OCI-LY1 (cell line): ENCODE measurements around the gene GFPT1.

ENCODE experiments used
- H2AFZ ChIP-seq: fragments of 200-600 bp; sonication (generic), shearing (Covaris generic); 2 replicates; pipeline ENCODE4 v1.6.0; 2014; ENCODE audit warnings: antibody characterized with exemption, mild to moderate bottlenecking, low read length
- H3F3A ChIP-seq: fragments of 200-600 bp; sonication (generic), shearing (Covaris generic); 2 replicates; pipeline ENCODE4 v1.6.0; 2014; ENCODE audit warnings: mild to moderate bottlenecking, antibody characterized with exemption, low read length, moderate library complexity; ENCODE audit not compliant: insufficient read depth
- H3K27ac ChIP-seq: fragments of 200-600 bp; sonication (generic); 2 replicates; pipeline ENCODE4 v1.5.1; 2014; ENCODE audit warnings: low read length, mixed run types, mild to moderate bottlenecking, low read depth; ENCODE audit not compliant: poor library complexity, severe bottlenecking
- H3K27me3 ChIP-seq: fragments of 200-600 bp; sonication (generic); 2 replicates; pipeline ENCODE4 v1.6.0; 2014; ENCODE audit warnings: antibody characterized with exemption, mild to moderate bottlenecking, low read length, moderate library complexity; ENCODE audit not compliant: insufficient read depth
- H3K36me3 ChIP-seq: fragments of 200-600 bp; sonication (generic); 2 replicates; pipeline ENCODE4 v1.6.1; 2014; ENCODE audit warnings: mild to moderate bottlenecking, antibody characterized with exemption, low read length, moderate library complexity, mixed read lengths; ENCODE audit not compliant: insufficient read depth
- H3K4me1 ChIP-seq: fragments of 200-600 bp; sonication (generic); 2 replicates; pipeline ENCODE4 v1.5.1; 2014; ENCODE audit warnings: mild to moderate bottlenecking, low read length, moderate library complexity; ENCODE audit not compliant: insufficient read depth, severe bottlenecking
- H3K4me2 ChIP-seq: fragments of 200-600 bp; sonication (generic), shearing (Covaris generic); 2 replicates; pipeline ENCODE4 v1.6.1; 2014; ENCODE audit warnings: low read length
- H3K4me3 ChIP-seq: fragments of 200-600 bp; sonication (generic); 2 replicates; pipeline ENCODE4 v1.5.1; 2014; ENCODE audit warnings: low read length, low read depth, mild to moderate bottlenecking, mixed read lengths; ENCODE audit not compliant: poor library complexity, severe bottlenecking
- H3K79me2 ChIP-seq: fragments of 200-600 bp; shearing (Covaris generic); 2 replicates; pipeline ENCODE4 v1.6.1; 2016; ENCODE audit warnings: mixed run types, low read length, mixed read lengths; ENCODE audit not compliant: insufficient read depth
- H3K9ac ChIP-seq: fragments of 200-600 bp; sonication (generic), shearing (Covaris generic); 2 replicates; pipeline ENCODE4 v1.6.1; 2014; ENCODE audit warnings: mild to moderate bottlenecking, low read length, mixed read lengths
- H3K9me2 ChIP-seq: fragments of 200-600 bp; sonication (generic), shearing (Covaris generic); 2 replicates; pipeline ENCODE4 v1.6.1; 2014; ENCODE audit warnings: low read depth, mild to moderate bottlenecking, low read length, mixed read lengths
- H3K9me3 ChIP-seq: fragments of 200-600 bp; shearing (Covaris generic); 2 replicates; pipeline ENCODE4 v1.6.1; 2014; ENCODE audit warnings: low read length, mixed read lengths
- H4K20me1 ChIP-seq: fragments of 200-600 bp; sonication (generic), shearing (Covaris generic); 2 replicates; pipeline ENCODE4 v1.6.0; 2016; ENCODE audit warnings: mild to moderate bottlenecking, low read length; ENCODE audit not compliant: insufficient read depth
- EZH2 ChIP-seq: fragments of 200-600 bp; sonication (generic), shearing (Covaris generic); IDR thresholded peaks from 2 replicates; pipeline ENCODE4 v1.8.0; 2017; ENCODE audit warnings: borderline replicate concordance, mixed run types, mild to moderate bottlenecking, antibody characterized with exemption, low read length, moderate library complexity, mixed read lengths
- TF ChIP-seq, protein P1 (sequence below): fragments of 200-600 bp; sonication (generic), shearing (Covaris generic); IDR thresholded peaks from 2 replicates; pipeline ENCODE4 v1.5.1; 2017; ENCODE audit warnings: mild to moderate bottlenecking, antibody characterized with exemption, low read length, moderate library complexity, mixed read lengths

The GFPT1 gene

DNA sequence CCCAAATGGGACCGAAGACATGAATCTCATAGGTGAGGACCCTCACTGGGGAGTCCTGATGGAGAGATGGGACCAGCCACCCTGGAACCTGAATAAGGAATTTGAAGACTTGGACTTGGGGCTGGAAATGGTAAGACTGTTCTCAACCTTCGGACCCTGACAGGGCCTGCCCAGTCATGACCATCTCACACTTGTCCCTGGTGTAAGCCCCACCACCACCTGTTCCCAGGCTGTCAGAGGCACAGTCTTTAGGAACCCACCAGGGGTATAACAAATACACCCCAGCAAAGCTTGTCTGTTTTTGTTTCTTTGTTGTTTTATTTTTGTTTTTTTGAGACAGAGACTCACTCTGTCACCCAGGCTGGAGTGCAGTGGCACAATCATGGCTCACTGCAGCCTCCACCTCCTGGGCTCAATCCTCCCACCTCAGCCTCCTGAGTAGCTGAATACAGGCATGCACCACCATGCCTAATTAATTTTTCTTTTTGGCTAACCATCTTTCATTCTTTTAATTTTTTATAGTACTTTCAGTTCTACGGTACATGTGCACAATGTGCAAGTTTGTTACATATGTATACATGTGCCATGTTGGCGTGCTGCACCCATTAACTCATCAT lies 106.1 kb downstream of the GFPT1 start:
- TF ChIP-seq EZH2: no peak
- TF ChIP-seq, protein P1, sequence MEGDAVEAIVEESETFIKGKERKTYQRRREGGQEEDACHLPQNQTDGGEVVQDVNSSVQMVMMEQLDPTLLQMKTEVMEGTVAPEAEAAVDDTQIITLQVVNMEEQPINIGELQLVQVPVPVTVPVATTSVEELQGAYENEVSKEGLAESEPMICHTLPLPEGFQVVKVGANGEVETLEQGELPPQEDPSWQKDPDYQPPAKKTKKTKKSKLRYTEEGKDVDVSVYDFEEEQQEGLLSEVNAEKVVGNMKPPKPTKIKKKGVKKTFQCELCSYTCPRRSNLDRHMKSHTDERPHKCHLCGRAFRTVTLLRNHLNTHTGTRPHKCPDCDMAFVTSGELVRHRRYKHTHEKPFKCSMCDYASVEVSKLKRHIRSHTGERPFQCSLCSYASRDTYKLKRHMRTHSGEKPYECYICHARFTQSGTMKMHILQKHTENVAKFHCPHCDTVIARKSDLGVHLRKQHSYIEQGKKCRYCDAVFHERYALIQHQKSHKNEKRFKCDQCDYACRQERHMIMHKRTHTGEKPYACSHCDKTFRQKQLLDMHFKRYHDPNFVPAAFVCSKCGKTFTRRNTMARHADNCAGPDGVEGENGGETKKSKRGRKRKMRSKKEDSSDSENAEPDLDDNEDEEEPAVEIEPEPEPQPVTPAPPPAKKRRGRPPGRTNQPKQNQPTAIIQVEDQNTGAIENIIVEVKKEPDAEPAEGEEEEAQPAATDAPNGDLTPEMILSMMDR: no peak
- no peak overlapping the region for H3K9ac ChIP-seq
- H3K4me1 ChIP-seq: no peaks in the 10 kb centered on the region
- no peak overlapping the region for H3K27ac ChIP-seq
- no peaks in the 10 kb centered on the region for H3K9me3 ChIP-seq
- H3K79me2 ChIP-seq: no peaks in the 10 kb centered on the region
- no peaks in the 10 kb centered on the region for H3F3A ChIP-seq
- H4K20me1 ChIP-seq: no peaks in the 10 kb centered on the region
- no peak overlapping the region for H2AFZ ChIP-seq
- no peaks in the 10 kb centered on the region for H3K9me2 ChIP-seq
- no peaks in the 10 kb centered on the region for H3K36me3 ChIP-seq
- H3K27me3 ChIP-seq: no peaks in the 10 kb centered on the region
- H3K4me2 ChIP-seq: no peak overlapping the region
- no peak overlapping the region for H3K4me3 ChIP-seq

DNA sequence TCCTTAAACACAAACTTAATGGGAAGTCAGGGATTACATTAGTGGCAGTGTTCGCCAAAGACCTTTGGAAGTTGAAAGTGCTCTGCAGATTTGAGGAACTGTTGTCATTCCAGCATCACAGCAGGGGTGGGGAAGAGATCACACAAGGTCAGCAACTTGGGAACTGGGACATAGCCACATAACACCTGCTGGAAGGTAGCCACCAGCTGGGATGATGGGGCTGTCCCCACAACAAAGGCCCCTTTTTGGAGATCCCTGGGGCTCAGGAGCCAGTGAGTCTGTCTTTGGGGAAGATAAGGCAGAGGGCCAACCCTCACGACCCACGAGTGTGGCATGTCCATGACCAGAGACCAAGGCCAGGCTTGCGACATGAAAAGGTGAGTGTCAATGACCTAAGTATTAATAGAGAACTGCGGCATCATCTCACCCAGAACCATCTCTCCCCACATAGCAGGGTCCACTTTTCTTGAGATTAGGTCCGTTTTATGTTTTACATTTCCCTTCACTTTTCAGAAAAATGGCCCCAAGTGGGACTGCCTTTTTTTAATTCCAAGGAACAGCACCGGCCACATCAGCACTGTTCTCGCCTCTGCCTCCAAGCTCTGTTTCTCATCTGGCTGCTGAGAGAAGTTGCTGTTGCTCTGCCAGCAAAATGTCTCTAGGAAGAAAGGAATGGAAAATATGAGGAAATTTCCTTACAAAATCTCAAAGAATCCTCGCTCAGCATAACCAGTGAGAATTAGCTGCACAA lies 106.9 kb downstream of the GFPT1 start:
- no peaks in the 10 kb centered on the region for H3F3A ChIP-seq
- H3K4me3 ChIP-seq: no peak overlapping the region
- no peak overlapping the region for H3K4me2 ChIP-seq
- no peaks in the 10 kb centered on the region for H3K4me1 ChIP-seq
- no peaks in the 10 kb centered on the region for H3K9me3 ChIP-seq
- H3K79me2 ChIP-seq: no peaks in the 10 kb centered on the region
- H4K20me1 ChIP-seq: no peaks in the 10 kb centered on the region
- H3K27me3 ChIP-seq: no peaks in the 10 kb centered on the region
- H3K9ac ChIP-seq: no peak overlapping the region
- no peak overlapping the region for H3K27ac ChIP-seq
- H2AFZ ChIP-seq: no peak overlapping the region
- no peaks in the 10 kb centered on the region for H3K9me2 ChIP-seq
- no peaks in the 10 kb centered on the region for H3K36me3 ChIP-seq
- TF ChIP-seq EZH2: no peak
- TF ChIP-seq, protein P1: no peak

DNA sequence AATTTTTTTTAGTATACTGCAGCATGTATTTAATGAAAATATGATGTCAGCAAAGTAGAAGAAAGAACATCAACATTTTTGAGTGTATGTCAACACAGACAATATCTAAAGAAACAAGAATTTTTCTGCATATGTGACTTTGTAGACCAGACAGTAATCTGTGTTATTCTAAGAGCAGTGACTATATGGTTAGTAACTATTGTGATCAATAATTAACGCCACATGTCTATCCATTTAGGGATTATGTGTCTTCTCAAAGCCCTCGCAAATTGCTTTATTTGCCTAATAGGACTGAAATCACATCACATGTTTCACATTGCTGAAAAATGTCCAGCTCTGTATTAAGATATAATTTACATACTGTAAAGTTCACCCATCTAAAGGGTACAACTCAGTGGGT lies 107.8 kb downstream of the GFPT1 start:
- Histone ChIP-seq H3K9ac (no peak overlapping the region), H3K4me3 (no peak overlapping the region), H3K4me2 (no peak overlapping the region), H3K9me2 (no peaks in the 10 kb centered on the region), H3F3A (no peaks in the 10 kb centered on the region), H3K79me2 (no peaks in the 10 kb centered on the region), H2AFZ (no peak overlapping the region), H3K36me3 (no peaks in the 10 kb centered on the region), H3K27ac (no peak overlapping the region), H3K27me3 (no peaks in the 10 kb centered on the region), H3K9me3 (no peaks in the 10 kb centered on the region), H3K4me1 (no peaks in the 10 kb centered on the region), H4K20me1 (no peaks in the 10 kb centered on the region)
- TF ChIP-seq EZH2: no peak
- TF ChIP-seq, protein P1: no peak
